ENCODE results near the gene RPS6KA4. TPM values are rescaled to one million over a fixed set of nuclear protein-coding genes. Genes with fewer than 3 reads are reported as not detected.

Gene RPS6KA4
- total and polyA plus RNA-seq, 7 donors, result 14.4 to 48.4 (median 17.9) TPM

- intact Hi-C loops (cut with DNase I), result no loop called here
- TF ChIP-seq, protein P1, sequence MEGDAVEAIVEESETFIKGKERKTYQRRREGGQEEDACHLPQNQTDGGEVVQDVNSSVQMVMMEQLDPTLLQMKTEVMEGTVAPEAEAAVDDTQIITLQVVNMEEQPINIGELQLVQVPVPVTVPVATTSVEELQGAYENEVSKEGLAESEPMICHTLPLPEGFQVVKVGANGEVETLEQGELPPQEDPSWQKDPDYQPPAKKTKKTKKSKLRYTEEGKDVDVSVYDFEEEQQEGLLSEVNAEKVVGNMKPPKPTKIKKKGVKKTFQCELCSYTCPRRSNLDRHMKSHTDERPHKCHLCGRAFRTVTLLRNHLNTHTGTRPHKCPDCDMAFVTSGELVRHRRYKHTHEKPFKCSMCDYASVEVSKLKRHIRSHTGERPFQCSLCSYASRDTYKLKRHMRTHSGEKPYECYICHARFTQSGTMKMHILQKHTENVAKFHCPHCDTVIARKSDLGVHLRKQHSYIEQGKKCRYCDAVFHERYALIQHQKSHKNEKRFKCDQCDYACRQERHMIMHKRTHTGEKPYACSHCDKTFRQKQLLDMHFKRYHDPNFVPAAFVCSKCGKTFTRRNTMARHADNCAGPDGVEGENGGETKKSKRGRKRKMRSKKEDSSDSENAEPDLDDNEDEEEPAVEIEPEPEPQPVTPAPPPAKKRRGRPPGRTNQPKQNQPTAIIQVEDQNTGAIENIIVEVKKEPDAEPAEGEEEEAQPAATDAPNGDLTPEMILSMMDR (IDR thresholded peaks at IDR 0.05), result no peak
- no peak for TF ChIP-seq POLR2A (IDR thresholded peaks at IDR 0.05)
- TF ChIP-seq EP300 (IDR thresholded peaks at IDR 0.05), result no peak
- no peak for TF ChIP-seq POLR2AphosphoS5 (IDR thresholded peaks at IDR 0.05)
- Histone ChIP-seq H3K9me3 (no peaks in the 10 kb centered on the region), H3K36me3 (no peaks in the 10 kb centered on the region), H3K4me1 (peaks cover 0 to 28% (median 27%) of the 10 kb centered on the region in 4 donors), H3K4me3 (no peak overlapping the region), H3K27ac (peak overlapping the region in 2 of 4 donors; percentile 49 to 62), H3K27me3 (no peaks in the 10 kb centered on the region)
- WGBS, 2 donors, result 81 to 92% methylated on average over 20 of the region's 20 CpGs
- DNase-seq, result no peak
Measured at GRCh38 chr11:64409278-64409677, 50.3 kb downstream of the RPS6KA4 start.

DNA sequence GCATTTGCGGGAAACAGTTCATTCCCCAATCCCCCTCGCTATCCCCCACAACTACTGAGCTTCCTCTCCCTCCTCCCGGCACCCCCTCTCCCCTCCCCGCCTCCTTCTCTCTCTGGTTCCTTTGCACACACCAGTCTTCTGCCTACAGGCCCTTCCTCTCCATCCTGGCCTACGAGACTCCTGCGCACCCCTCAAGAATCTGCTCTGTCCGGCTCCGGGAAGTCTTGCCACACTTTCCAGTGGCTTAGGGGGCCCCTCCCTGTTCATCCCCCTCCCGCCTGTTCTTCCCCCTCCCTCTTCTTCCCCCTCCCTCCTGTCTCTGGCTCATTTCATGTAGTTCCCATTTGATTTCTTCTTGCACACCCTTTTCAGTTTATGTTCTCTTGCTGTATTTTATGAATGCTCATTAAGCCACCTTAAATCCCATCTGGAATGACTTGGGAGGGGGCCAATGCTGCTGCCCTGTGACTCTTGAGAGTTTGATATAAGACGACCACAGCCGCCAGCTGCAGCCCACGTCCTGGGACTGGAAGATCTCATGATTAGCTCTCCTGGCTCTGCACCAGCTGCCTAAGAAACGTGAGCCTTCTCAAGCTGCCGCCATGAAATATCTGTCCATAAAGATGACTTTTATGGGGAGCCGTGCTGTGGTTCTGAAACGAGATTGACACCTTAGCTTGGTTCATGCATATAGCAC, 50.9 kb downstream of the RPS6KA4 start:
- H3K36me3 ChIP-seq, result no peaks in the 10 kb centered on the region
- 50 to 65% methylated on average over 16 of the region's 16 CpGs for WGBS, 2 donors
- peak overlapping the region in 2 of 4 donors; percentile 49 to 62 for H3K27ac ChIP-seq
- TF ChIP-seq EP300 (IDR thresholded peaks at IDR 0.05) (no peak), POLR2AphosphoS5 (IDR thresholded peaks at IDR 0.05) (peak in 3 of 4 donors; percentile 8 to 63 (median 37))
- intact Hi-C loops (cut with DNase I), result no loop called here
- H3K4me1 ChIP-seq, result peaks cover 0 to 28% (median 27%) of the 10 kb centered on the region in 4 donors
- no peaks in the 10 kb centered on the region for H3K27me3 ChIP-seq
- H3K9me3 ChIP-seq, result no peaks in the 10 kb centered on the region
- DNase-seq, result peak; percentile 84
- no peak overlapping the region for H3K4me3 ChIP-seq

DNA sequence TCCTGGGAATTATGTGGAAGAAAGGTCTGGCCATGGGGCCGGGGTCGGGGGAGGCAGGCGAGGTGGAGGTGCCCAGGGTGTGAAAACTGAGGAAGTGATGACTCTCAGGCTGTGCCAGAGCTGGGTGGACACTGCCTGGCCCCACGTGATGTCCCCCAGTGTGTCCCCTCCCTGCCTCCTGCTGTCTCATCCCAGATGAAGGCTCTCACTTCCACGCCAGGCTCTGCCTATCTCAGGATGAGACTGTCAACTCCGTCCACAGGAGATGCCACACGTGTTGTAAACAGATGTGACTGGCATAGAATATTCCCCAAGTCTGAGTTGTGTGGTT, 51.4 kb downstream of the RPS6KA4 start:
- TF ChIP-seq POLR2AphosphoS5 (IDR thresholded peaks at IDR 0.05) (no peak), EP300 (IDR thresholded peaks at IDR 0.05) (no peak), POLR2A (IDR thresholded peaks at IDR 0.05) (no peak)
- TF ChIP-seq, protein P1 (IDR thresholded peaks at IDR 0.05), result no peak
- peaks cover 0 to 28% (median 25%) of the 10 kb centered on the region in 4 donors for H3K4me1 ChIP-seq
- intact Hi-C loops (cut with DNase I), result no loop called here
- H3K9me3 ChIP-seq, result no peaks in the 10 kb centered on the region
- no peaks in the 10 kb centered on the region for H3K27me3 ChIP-seq
- WGBS, 2 donors, result 77 to 78% methylated on average over 7 of the region's 7 CpGs
- peak overlapping the region in 2 of 4 donors; percentile 49 to 62 for H3K27ac ChIP-seq
- no peak overlapping the region for H3K4me3 ChIP-seq
- no peak for DNase-seq
- no peaks in the 10 kb centered on the region for H3K36me3 ChIP-seq

DNA sequence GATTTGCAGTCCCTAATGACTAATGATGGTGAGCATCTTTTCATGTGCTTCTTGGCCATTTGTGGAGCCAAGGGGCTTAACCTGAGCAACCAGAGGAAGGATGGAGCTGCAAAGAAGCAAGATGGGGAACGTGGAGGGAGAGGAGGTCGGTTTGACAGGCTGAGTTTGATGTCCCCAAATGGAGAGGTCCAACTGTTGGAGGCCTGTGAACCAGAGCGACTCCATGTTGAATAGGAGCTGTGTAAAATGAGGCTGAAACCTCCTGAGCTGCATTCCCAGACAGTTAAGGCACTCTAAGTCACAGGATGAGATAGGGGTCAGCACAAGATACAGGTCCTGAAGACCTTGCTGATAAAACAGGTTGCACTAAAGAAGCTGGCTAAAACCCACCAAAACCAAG, 54.5 kb downstream of the RPS6KA4 start:
- H3K4me3 ChIP-seq, result no peak overlapping the region
- no peak overlapping the region for H3K27ac ChIP-seq
- TF ChIP-seq, protein P1 (IDR thresholded peaks at IDR 0.05), result no peak
- TF ChIP-seq POLR2AphosphoS5 (IDR thresholded peaks at IDR 0.05), result no peak
- TF ChIP-seq POLR2A (IDR thresholded peaks at IDR 0.05), result no peak
- no peak for TF ChIP-seq EP300 (IDR thresholded peaks at IDR 0.05)
- no peaks in the 10 kb centered on the region for H3K27me3 ChIP-seq
- no peaks in the 10 kb centered on the region for H3K36me3 ChIP-seq
- intact Hi-C loops (cut with DNase I), result no loop called here
- DNase-seq, result no peak
- WGBS, 2 donors, result 86 to 88% methylated on average over 3 of the region's 3 CpGs
- no peaks in the 10 kb centered on the region for H3K9me3 ChIP-seq
- peaks cover 0 to 17% (median 13%) of the 10 kb centered on the region in 4 donors for H3K4me1 ChIP-seq

DNA sequence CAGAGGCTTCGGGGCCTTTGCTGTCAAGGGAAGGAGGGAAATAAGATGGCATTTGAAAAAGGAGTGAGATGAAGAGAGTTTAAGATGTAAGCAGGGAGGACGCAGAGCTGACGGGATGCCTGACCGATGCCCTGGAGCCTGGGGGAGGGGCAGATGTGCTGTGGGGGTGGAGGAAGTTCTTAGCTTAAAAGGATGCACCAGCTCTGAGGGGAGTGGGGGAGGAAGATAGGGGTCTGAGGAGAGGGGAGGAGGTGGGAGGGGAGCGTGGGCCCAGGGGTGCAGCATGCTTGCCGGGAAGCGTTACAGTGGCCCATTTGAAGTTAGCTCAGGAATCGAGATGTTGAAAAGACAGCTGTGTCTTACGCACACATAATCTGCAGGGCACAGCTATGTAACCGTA, 56.3 kb downstream of the RPS6KA4 start:
- Histone ChIP-seq H3K36me3 (no peaks in the 10 kb centered on the region), H3K4me3 (no peak overlapping the region), H3K9me3 (no peaks in the 10 kb centered on the region), H3K4me1 (peaks cover 0 to 3% (median under 1%) of the 10 kb centered on the region in 4 donors), H3K27ac (no peak overlapping the region), H3K27me3 (no peaks in the 10 kb centered on the region)
- no peak for TF ChIP-seq POLR2AphosphoS5 (IDR thresholded peaks at IDR 0.05)
- TF ChIP-seq EP300 (IDR thresholded peaks at IDR 0.05), result no peak
- TF ChIP-seq, protein P1 (IDR thresholded peaks at IDR 0.05), result no peak
- no peak for TF ChIP-seq POLR2A (IDR thresholded peaks at IDR 0.05)
- DNase-seq, result no peak
- WGBS, 2 donors, result 64 to 70% methylated on average over 10 of the region's 10 CpGs
- intact Hi-C loops (cut with DNase I), result no loop called here

Data from sigmoid colon (tissue), 7 donors.